Activated CD8-positive, alpha-beta memory T cell treated with anti-CD3 and anti-CD28 coated beads for 1 hour (primary cell): ENCODE data around the gene ACACB.
"Not testable (repeated sequence)": the region's sequence is repeated elsewhere in the genome, so short reads cannot be mapped to it uniquely, and the experiment has no call there.

Experiments
- DNase-seq, 2 donors: peaks; one replicate each; pipeline ENCODE4 v3.0.0-alpha.2; 2020; ENCODE audit warnings: low read depth in 1 of 2; ENCODE audit errors: extremely low read depth in 1 of 2

ACACB gene

GRCh38 chr12:109139360-109139759, 23.0 kb downstream of the ACACB start:
- no peak for DNase-seq

DNA sequence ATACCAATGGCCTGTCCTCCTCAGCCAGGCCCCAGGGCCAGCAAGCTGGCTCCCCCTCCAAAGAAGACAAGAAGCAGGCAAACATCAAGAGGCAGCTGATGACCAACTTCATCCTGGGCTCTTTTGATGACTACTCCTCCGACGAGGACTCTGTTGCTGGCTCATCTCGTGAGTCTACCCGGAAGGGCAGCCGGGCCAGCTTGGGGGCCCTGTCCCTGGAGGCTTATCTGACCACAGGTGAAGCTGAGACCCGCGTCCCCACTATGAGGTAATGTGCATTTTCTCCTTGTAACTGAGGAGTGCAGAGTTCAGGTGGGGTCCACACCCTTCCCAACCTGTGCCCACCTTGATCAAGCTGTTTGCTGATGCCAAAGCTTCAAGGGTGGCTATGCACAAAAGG, 23.4 kb downstream of the ACACB start:
- DNase-seq: no peak

DNA sequence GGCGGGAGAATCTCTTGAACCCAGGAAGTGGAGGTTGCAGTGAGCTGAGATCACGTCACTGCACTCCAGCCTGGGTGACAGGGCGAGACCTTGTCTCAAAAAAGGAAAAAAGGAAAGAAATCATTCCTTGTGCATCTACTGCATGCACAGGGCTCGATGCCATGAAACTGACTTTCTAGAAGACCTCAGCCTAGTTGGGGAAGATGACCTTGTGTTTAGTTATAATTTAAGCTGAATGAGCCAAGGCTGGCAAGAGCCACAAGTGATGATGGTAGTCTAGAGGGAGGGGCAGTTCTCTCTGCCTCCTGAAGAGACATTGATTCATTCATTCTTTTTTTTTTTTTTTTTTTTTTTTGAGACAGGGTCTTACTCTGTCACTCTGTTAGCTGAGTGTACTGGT, 24.2 kb downstream of the ACACB start:
- DNase-seq: no peak

DNA sequence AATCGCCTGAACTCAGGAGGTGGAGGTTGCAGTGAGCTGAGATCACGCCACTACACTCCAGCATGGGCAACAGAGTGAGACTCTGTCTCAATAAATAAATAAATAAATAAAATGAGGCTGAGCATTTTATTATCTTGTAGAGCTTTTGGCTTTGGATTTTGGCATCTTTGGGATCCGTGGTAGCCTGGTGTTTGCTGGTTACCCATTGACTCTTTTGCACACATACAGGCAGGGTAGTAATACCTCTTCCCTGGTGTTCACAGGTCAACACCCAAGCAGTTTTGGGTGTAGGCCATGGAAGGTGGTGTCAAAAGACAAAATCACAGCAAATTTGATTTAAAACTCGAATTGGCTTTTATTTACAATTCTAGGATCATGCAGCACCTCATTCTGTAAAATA, 27.8 kb downstream of the ACACB start:
- DNase-seq: no peak

DNA sequence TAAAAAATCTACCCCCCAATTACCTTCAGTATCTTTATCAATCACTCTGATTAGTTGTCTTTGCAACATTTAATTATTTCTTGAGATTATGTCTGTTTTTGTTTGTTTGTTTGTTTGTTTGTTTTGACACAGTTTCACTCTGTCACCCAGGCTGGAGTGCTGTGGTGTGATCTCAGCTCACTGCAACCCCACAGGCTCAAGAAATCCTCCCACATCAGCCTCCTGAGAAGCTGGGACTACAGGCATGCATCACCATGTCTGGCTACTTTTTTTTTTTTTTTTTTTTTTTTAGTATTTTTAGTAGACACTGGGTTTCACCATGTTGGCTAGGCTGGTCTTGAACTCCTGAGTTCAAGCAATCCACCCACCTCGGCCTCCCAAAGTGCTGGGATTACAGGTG, 30.7 kb downstream of the ACACB start:
- DNase-seq: not testable (repeated sequence)

DNA sequence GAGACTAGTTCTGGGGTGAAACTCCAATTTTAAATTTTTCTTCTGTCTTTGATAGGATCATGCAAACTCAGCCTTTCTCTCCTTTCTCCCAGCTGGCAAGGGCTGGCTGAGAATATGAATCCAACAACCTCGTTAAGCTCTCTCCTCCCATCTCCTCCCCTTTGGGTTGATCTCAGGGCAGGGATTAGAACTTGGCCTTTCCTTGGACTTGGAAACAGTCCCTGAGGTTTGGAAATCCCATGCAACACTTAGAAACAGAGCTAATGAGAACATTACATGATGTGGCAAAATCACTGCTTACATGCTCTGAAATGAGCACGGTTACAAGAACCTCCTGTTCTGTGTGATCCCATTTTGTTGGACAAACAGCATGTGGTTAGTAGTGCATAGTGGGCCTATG, 31.6 kb downstream of the ACACB start:
- no peak for DNase-seq

DNA sequence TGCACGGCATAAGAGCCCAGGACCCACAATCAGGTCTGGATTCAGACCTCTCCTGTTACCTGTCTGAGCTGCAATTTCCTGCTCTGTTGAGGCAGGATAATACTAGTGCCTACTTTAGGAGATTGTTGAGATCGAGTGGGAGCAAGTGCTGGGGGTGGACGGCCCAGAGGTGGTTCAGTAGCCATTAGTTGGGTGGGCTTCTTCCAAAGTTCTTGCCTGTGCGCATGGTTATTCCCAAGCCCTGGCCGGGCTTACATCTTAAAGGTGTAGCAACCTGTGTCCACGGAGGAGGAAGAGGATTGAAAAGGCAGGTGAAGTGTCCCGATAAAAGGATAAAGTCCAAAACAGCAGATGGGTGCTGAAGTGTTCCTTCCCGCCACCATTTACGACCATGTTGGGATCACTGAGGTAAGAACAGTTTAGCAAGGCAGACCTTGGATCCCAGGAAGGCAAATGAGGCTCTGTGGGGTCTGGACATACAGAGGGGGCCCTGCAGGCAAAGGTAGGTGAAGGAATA, 33.8 kb downstream of the ACACB start:
- no peak for DNase-seq

GRCh38 chr12:109151457-109151856, 35.1 kb downstream of the ACACB start:
- no peak for DNase-seq

GRCh38 chr12:109153821-109154441, 37.5 kb downstream of the ACACB start:
- peak in 1 of 2 donors; percentile 5 for DNase-seq

DNA sequence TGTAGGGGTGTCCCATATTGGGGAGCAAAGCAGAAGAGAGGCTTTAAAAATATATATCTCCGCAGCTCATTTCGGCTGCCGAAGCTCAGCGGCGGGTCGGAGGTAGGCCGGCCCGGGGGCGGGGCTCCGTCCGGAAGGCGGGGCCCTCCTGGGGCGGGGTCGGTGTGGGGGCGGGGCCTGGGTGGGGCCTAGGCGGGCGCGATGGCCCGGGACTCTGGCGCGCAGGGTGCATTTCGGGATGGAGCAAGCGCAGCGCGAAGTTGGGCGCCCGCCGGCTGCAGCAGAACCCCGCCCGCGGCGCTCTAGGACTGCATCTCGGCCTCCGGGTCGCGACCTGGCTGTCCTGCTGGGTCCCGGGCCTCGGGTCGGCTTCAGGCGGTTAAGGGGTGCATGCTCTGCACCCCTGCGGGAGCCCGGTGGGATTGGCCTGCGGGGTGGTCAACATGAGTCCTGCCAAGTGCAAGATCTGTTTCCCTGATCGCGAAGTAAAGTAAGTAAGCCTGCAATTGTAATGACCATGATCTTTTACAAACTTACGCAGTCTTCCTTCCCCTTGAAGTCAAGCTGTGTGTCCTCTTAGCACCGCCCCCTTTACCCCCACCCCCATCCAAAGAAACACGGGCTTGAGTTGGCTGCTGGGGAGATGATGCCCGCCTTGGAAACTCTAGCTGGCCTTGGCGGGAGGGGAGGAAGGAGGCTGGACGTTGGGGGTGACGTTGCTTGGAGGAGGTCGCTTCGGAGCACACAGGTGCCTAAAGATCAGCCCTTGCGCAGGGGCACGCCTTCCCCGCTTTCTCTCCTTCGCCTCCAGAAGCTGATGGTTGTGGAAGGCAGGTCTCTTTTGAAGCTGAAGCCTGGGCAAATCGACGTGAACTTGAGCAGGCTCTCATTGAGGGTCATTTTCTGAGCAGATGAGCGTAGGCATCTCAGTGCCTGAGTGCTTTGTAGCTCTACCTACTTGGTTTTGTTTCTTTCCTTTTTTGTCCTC, 38.4 kb downstream of the ACACB start:
- DNase-seq: peak; percentile 50 to 73

GRCh38 chr12:109156036-109156435, 39.6 kb downstream of the ACACB start:
- no peak for DNase-seq

- no peak for DNase-seq
Measured at GRCh38 chr12:109156586-109156985, 40.2 kb downstream of the ACACB start.

DNA sequence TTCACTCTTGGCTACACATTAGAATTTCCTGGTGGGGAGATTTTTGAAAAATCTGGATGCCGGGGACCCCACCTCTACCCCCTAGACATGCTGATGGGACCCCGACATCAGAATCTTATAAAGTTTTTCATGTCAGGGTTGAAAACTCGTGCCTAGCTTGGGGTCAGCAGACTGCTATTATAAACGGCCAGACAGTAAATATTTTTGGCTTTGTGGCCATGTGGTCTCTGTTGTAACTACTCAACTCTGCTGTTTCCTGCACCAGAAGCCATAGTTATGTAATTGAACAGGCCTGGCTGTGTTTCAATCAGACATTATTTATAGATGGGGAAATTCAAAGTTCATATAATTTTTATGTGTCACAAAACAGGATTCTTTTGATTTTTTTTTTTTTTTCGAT, 41.6 kb downstream of the ACACB start:
- DNase-seq: no peak

- DNase-seq: no peak
Measured at GRCh38 chr12:109160433-109160832, 44.0 kb downstream of the ACACB start.

- DNase-seq: no peak
Measured at GRCh38 chr12:109160873-109161272, 44.5 kb downstream of the ACACB start.

GRCh38 chr12:109162551-109162950, 46.2 kb downstream of the ACACB start:
- no peak for DNase-seq

GRCh38 chr12:109163167-109163566, 46.8 kb downstream of the ACACB start:
- no peak for DNase-seq

DNA sequence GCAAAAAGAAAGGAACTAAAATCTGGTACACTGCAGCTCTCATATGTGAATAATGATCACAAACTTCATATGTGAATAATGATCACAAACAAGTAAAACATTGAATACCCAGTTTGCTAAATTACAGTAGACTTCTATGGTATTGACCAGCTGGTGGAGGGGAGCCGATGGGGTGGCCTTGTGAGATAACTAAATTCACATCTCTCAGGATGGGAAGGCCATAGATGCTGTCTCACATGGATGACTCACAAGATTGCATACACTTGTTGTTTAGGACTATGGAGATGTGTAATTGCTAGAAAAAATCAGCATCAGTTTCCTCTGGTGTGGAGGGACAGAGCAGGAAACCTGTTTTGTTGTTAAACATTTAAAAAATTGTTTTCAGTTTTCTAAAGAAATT, 49.2 kb downstream of the ACACB start:
- no peak for DNase-seq

DNA sequence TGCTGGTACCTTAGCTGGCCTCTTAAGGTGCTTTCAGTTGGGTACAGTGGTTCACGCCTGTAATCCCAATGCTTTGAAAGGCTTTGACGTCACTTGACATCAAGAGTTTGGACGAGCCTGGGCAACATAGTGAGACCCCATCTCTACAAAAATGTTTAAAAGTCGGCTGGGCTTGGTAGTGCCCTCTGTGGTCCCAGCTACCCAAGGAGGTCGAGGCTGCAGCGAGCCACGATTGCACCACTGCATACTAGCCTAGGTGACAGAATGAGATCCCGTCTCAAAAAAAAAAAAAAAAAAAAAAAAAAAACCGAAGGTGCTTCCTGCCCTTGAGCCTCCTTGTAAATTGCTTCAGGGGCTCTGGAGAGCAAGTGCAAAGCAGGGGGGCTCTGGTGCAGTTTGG, 50.0 kb downstream of the ACACB start:
- DNase-seq: no peak

- DNase-seq: no peak
Measured at GRCh38 chr12:109167781-109168180, 51.4 kb downstream of the ACACB start.

DNA sequence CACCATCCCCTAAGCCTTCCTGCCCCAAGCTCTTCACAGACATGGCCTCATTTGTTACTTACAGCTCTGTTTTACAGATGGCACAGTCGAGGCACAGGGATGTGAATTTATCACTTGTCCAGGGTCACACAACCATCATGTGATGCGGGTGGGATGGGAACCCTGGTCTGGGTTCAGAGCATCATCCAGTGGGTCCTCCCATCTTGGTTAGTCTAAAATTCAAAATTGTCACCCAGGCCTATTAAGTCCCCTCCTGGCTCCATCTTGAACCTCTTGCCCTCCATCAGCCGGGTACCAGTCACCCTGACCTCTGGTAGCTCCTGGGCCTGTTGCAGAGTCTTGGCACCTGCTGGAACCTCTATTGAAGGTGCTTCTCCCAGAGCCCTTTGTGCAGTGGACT, 52.9 kb downstream of the ACACB start:
- DNase-seq: no peak

DNA sequence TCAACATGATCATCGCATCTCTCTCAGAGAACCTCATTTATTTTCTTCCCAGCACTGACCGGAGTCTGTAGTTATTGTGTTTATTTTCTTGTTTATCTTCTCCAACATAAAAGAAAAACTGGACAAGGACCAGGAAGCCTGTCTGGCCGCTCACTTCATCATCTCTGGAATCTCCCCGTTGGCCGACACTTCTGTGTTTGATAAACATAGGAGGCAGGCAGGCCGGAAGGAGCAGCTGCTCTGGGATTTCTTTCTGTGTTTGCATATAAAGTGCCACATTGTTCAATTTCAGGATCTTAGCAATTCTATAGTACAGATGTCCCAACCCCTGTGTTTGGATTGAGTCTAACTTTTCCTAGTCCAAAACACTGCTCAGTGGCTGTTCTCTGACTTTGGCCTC, 53.3 kb downstream of the ACACB start:
- DNase-seq: no peak
